GM18520 (cell line): ENCODE data around the gene TNRC18.

Experiments used
- ATAC-seq: cut with Tn5 transposase; IDR thresholded peaks from one replicate; pipeline ENCODE4 v1.9.1; 2021; ENCODE audit not compliant: unreplicated experiment

The TNRC18 gene

GRCh38 chr7:5450549-5451327 is 27.1 kb upstream of the TNRC18 start:
- ATAC-seq: no peak

- no peak for ATAC-seq
These were observed 24.9 kb upstream of the TNRC18 start for GRCh38 chr7:5448378-5449037.

- no peak for ATAC-seq
These were observed 22.5 kb upstream of the TNRC18 start for GRCh38 chr7:5445981-5446594.

GRCh38 chr7:5443678-5444077 is 20.0 kb upstream of the TNRC18 start:
- no peak for ATAC-seq

GRCh38 chr7:5442757-5443305 is 19.2 kb upstream of the TNRC18 start:
- ATAC-seq: no peak

- ATAC-seq: no peak
These were observed 18.3 kb upstream of the TNRC18 start for GRCh38 chr7:5441840-5442503.

- no peak for ATAC-seq
These were observed 16.2 kb upstream of the TNRC18 start for GRCh38 chr7:5439572-5440496.

- ATAC-seq: no peak
These were observed 15.6 kb upstream of the TNRC18 start for GRCh38 chr7:5439209-5439571.

DNA sequence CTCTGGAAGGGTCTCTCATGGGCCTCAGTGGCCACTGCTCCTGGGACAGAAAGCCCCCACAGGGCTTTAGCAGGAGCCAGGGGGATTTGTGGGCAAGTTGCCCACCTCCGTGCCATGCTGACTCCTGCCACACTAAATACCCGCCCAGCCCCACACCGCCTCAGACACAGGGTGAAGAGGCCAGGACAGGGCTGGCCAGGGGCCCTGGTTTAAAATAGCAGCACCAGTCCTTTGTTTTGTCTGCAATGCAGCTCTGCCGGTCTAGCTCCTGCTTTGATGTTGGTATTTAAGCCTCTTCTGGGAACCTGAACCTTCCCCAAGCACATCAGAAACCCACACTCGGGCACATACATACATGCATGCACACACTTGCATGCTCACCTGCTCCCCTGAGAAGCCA is 14.4 kb upstream of the TNRC18 start:
- ATAC-seq: no peak

DNA sequence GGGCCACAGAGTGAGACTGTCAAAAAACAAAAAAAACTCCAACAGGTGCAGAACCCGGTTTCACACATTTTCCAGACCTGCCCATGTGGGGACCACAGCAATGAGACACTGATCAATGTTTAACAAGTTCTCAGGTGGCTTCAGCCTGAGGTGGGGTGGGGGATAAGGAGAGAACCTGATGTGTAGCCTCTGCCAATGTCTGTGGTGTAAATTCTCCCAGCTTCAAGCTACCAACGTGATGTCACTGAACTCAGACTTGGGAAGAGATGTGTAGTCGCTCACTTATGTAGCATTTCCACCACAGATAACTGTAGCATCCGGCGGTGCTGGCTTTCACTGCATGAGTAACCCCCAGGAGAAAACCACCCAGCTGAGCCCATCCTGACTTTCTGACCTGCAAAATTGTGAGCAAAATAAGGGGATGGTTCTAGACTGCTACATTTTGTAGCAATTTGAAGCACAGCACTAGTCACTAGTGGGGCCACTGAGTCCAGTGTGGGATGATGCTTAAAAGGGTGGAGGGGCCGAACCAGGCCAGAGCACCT is 13.8 kb upstream of the TNRC18 start:
- no peak for ATAC-seq

GRCh38 chr7:5436003-5436678 is 12.5 kb upstream of the TNRC18 start:
- no peak for ATAC-seq

DNA sequence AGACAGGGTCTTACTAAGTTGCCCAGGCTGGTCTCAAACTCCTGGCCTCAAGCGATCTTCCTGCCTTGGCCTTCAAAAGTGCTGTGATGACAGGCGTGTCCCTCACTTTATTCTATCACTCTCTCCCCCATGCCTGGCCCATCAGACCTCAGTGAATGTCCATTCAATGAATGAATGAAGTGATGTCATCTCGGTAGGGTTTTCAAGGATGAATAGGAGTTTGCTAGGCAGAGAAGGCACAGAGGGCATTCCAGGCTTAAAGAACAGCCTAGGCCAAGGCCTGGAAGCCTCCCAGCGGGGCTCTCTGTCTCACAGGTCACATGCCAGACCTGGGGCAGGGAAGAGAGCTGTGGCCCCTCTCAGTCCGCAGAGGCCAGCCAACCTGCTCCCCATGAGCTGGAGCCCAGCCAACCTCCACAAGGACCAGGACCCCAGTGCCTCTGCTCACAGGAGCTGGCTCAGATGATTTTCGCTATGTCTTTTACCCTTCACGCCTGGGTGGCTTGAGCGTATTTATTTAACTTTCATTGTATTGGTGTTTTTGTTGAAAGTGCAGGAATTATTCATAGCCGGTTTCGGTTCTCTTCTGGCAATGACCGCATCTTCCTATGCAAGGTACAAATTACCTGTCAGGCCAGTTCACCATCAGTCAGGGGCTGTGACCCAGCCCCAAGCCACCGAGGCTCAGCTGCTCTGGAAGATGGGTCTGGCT is 11.8 kb upstream of the TNRC18 start:
- no peak for ATAC-seq

GRCh38 chr7:5433181-5433580 is 9.5 kb upstream of the TNRC18 start:
- no peak for ATAC-seq

DNA sequence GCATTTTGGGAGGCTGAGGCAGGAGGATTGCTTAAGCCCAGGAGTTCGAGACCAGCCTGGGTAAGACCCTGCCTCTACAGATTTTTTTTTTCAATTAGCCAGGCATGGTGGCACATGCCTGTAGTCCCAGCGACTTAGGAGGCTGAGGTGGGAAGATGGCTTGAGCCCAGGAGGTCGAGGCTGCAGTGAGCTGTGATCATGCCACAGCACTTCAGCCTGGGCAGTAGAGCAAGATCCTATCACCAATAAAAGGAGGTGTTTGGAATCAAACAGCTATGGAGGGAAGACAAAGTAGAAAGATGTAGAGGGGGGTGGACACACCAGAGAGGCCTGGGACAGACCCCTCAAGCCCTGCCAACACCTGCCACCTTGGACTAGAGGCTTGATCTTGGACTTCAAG is 9.1 kb upstream of the TNRC18 start:
- no peak for ATAC-seq

- ATAC-seq: no peak
These were observed 8.0 kb upstream of the TNRC18 start for GRCh38 chr7:5431560-5432015.

DNA sequence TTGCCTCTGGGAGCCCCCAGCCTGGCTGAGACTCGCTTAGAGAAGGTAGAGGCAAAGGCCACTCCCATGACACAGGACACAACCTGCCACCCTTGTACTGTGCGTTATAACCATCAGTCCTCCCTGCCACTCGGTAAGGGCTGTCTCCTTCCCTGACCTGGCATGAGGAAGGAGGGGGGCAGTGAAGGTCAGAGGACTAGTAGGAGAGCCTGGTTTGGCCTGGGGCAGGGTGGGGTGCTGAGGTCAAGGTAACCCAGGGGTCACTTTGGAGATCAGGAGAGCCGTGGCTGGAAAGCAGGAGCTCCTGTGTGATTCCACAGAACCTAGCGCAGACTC is 6.9 kb upstream of the TNRC18 start:
- no peak for ATAC-seq

GRCh38 chr7:5429857-5430611 is 6.4 kb upstream of the TNRC18 start:
- no peak for ATAC-seq

- ATAC-seq: no peak
These were observed 5.7 kb upstream of the TNRC18 start for GRCh38 chr7:5429253-5429856.
